Activated naive CD8-positive, alpha-beta T cell treated with anti-CD3 and anti-CD28 coated beads for 36 hours (primary cell): ENCODE measurements around the gene METTL5. TPM values are rescaled to one million over a fixed set of nuclear protein-coding genes. Genes with fewer than 3 reads are reported as not detected.

Experiments
- DNase-seq: peaks from one replicate; pipeline ENCODE4 v3.0.0; 2021
- H3K27ac Mint-ChIP-seq: one replicate; pipeline ENCODE4 v1.8.0; 2022; ENCODE audit warnings: mild to moderate bottlenecking, moderate library complexity, mixed read lengths
- H3K27me3 Mint-ChIP-seq: one replicate; pipeline ENCODE4 v1.8.0; 2022; ENCODE audit warnings: mild to moderate bottlenecking, mixed read lengths
- H3K36me3 Mint-ChIP-seq: one replicate; pipeline ENCODE4 v1.8.0; 2021; ENCODE audit warnings: mild to moderate bottlenecking, mixed read lengths
- H3K4me1 Mint-ChIP-seq: one replicate; pipeline ENCODE4 v1.8.0; 2021; ENCODE audit warnings: mixed read lengths
- H3K4me3 Mint-ChIP-seq: one replicate; pipeline ENCODE4 v1.8.0; 2022; ENCODE audit warnings: mild to moderate bottlenecking, moderate library complexity, mixed read lengths
- H3K9me3 Mint-ChIP-seq: one replicate; pipeline ENCODE4 v1.8.0; 2022; ENCODE audit warnings: mixed read lengths
- total RNA-seq, 2 experiments: library from RNA; stranded (reverse); gene quantifications; one replicate each; pipeline ENCODE4 v1.2.3, GENCODE V29; 2021

METTL5 gene
- total RNA-seq, 2 experiments from 2014 or later, result 115 TPM

GRCh38 chr2:169776252-169776761 is 48.4 kb downstream of the METTL5 start:
- no peaks in the 10 kb centered on the region for H3K36me3 Mint-ChIP-seq
- DNase-seq, result no peak
- H3K4me1 Mint-ChIP-seq, result no peaks in the 10 kb centered on the region
- no peak overlapping the region for H3K27ac Mint-ChIP-seq
- no peak overlapping the region for H3K4me3 Mint-ChIP-seq
- no peaks in the 10 kb centered on the region for H3K9me3 Mint-ChIP-seq
- peaks cover 4% of the 10 kb centered on the region for H3K27me3 Mint-ChIP-seq

GRCh38 chr2:169775765-169776164 is 48.9 kb downstream of the METTL5 start:
- Mint-ChIP-seq H3K27me3 (peaks cover 4% of the 10 kb centered on the region), H3K4me1 (no peaks in the 10 kb centered on the region), H3K36me3 (no peaks in the 10 kb centered on the region), H3K9me3 (no peaks in the 10 kb centered on the region), H3K4me3 (no peak overlapping the region), H3K27ac (no peak overlapping the region)
- DNase-seq, result no peak

- no peak overlapping the region for H3K4me3 Mint-ChIP-seq
- H3K4me1 Mint-ChIP-seq, result no peaks in the 10 kb centered on the region
- no peaks in the 10 kb centered on the region for H3K36me3 Mint-ChIP-seq
- H3K27me3 Mint-ChIP-seq, result peaks cover 4% of the 10 kb centered on the region
- H3K27ac Mint-ChIP-seq, result no peak overlapping the region
- no peaks in the 10 kb centered on the region for H3K9me3 Mint-ChIP-seq
- DNase-seq, result no peak
These were observed 49.4 kb downstream of the METTL5 start for GRCh38 chr2:169775354-169775753.

- peaks cover 4% of the 10 kb centered on the region for H3K4me1 Mint-ChIP-seq
- no peak for DNase-seq
- peaks cover 3% of the 10 kb centered on the region for H3K36me3 Mint-ChIP-seq
- no peaks in the 10 kb centered on the region for H3K9me3 Mint-ChIP-seq
- H3K27me3 Mint-ChIP-seq, result peaks cover 17% of the 10 kb centered on the region
- no peak overlapping the region for H3K27ac Mint-ChIP-seq
- no peak overlapping the region for H3K4me3 Mint-ChIP-seq
These were observed 52.1 kb downstream of the METTL5 start for GRCh38 chr2:169772651-169773050.

GRCh38 chr2:169771612-169772011 is 53.1 kb downstream of the METTL5 start:
- peaks cover 23% of the 10 kb centered on the region for H3K27me3 Mint-ChIP-seq
- no peak overlapping the region for H3K4me3 Mint-ChIP-seq
- peaks cover 7% of the 10 kb centered on the region for H3K4me1 Mint-ChIP-seq
- H3K9me3 Mint-ChIP-seq, result no peaks in the 10 kb centered on the region
- peaks cover 3% of the 10 kb centered on the region for H3K36me3 Mint-ChIP-seq
- no peak for DNase-seq
- no peak overlapping the region for H3K27ac Mint-ChIP-seq

- H3K27ac Mint-ChIP-seq, result no peak overlapping the region
- H3K4me3 Mint-ChIP-seq, result no peak overlapping the region
- peaks cover 3% of the 10 kb centered on the region for H3K36me3 Mint-ChIP-seq
- peaks cover 23% of the 10 kb centered on the region for H3K27me3 Mint-ChIP-seq
- H3K4me1 Mint-ChIP-seq, result peaks cover 7% of the 10 kb centered on the region
- DNase-seq, result no peak
- no peaks in the 10 kb centered on the region for H3K9me3 Mint-ChIP-seq
These were observed 53.7 kb downstream of the METTL5 start for GRCh38 chr2:169771021-169771420.

- Mint-ChIP-seq H3K36me3 (peaks cover 3% of the 10 kb centered on the region), H3K27me3 (peaks cover 23% of the 10 kb centered on the region), H3K4me3 (peak overlapping the region; percentile 76), H3K4me1 (peaks cover 7% of the 10 kb centered on the region), H3K9me3 (no peaks in the 10 kb centered on the region), H3K27ac (peak overlapping the region; percentile 29)
- peak; percentile 37 for DNase-seq
These were observed 56.3 kb downstream of the METTL5 start for GRCh38 chr2:169768262-169768995.

GRCh38 chr2:169767243-169767888 is 57.3 kb downstream of the METTL5 start:
- no peak overlapping the region for H3K4me3 Mint-ChIP-seq
- peaks cover 7% of the 10 kb centered on the region for H3K4me1 Mint-ChIP-seq
- H3K9me3 Mint-ChIP-seq, result no peaks in the 10 kb centered on the region
- H3K27me3 Mint-ChIP-seq, result peaks cover 23% of the 10 kb centered on the region
- H3K36me3 Mint-ChIP-seq, result peaks cover 3% of the 10 kb centered on the region
- peak; percentile 32 for DNase-seq
- no peak overlapping the region for H3K27ac Mint-ChIP-seq

- H3K27ac Mint-ChIP-seq, result no peak overlapping the region
- no peak for DNase-seq
- H3K4me1 Mint-ChIP-seq, result peaks cover 15% of the 10 kb centered on the region
- peaks cover 23% of the 10 kb centered on the region for H3K27me3 Mint-ChIP-seq
- no peaks in the 10 kb centered on the region for H3K9me3 Mint-ChIP-seq
- peaks cover 3% of the 10 kb centered on the region for H3K36me3 Mint-ChIP-seq
- H3K4me3 Mint-ChIP-seq, result no peak overlapping the region
These were observed 59.2 kb downstream of the METTL5 start for GRCh38 chr2:169765523-169765922.

- peaks cover 8% of the 10 kb centered on the region for H3K4me1 Mint-ChIP-seq
- no peak for DNase-seq
- H3K9me3 Mint-ChIP-seq, result no peaks in the 10 kb centered on the region
- no peak overlapping the region for H3K4me3 Mint-ChIP-seq
- no peak overlapping the region for H3K27ac Mint-ChIP-seq
- peaks cover 3% of the 10 kb centered on the region for H3K27me3 Mint-ChIP-seq
- peaks cover 3% of the 10 kb centered on the region for H3K36me3 Mint-ChIP-seq
These were observed 62.8 kb downstream of the METTL5 start for GRCh38 chr2:169761970-169762292.

Other genes starting within 250 kb of the METTL5 start
- 10 to 100 TPM; 67.3 to 72.6 TPM for gene PPIG, start 240.6 kb downstream of the METTL5 start, total RNA-seq
- not detected for gene CFAP210, start 130.5 kb downstream of the METTL5 start, total RNA-seq
- 1 to 10 TPM; 3.4 to 4.1 TPM for gene PHOSPHO2, start 130.4 kb downstream of the METTL5 start, total RNA-seq
- gene KLHL23, start 91.1 kb downstream of the METTL5 start, total RNA-seq, result 10 to 100 TPM; 15.9 to 16.3 TPM
- 100 to 1,000 TPM; 122 to 124 TPM for gene SSB, start 26.0 kb downstream of the METTL5 start, total RNA-seq
- 10 to 100 TPM; 15.1 to 17.7 TPM for gene UBR3, start 2.5 kb upstream of the METTL5 start, total RNA-seq